Activated naive CD4-positive, alpha-beta T cell treated with anti-CD3 and anti-CD28 coated beads, Interleukin-2, amount 50 U/mL, for 16 hours (primary cell): ENCODE data around the gene MLIP.
"Not testable (repeated sequence)": the region's sequence is repeated elsewhere in the genome, so short reads cannot be mapped to it uniquely, and the experiment has no call there.

Experiments used
- DNase-seq: peaks from one replicate; pipeline ENCODE4 v3.0.0-alpha.2; 2020

The MLIP gene

GRCh38 chr6:54111341-54112045, at the start of gene MLIP:
Gene MLIP (plus strand): TSS chr6:54111443. CDS start chr6:54111480, 37 bp downstream.
- DNase-seq, result no peak

GRCh38 chr6:54063228-54063539, 48.1 kb upstream of the MLIP start:
- no peak for DNase-seq

- DNase-seq, result no peak
These were observed 42.5 kb upstream of the MLIP start for GRCh38 chr6:54068694-54069093.

GRCh38 chr6:54070025-54070424, 41.2 kb upstream of the MLIP start:
- DNase-seq, result no peak

- no peak for DNase-seq
These were observed 39.4 kb upstream of the MLIP start for GRCh38 chr6:54071821-54072340.

- DNase-seq, result no peak
These were observed 38.5 kb upstream of the MLIP start for GRCh38 chr6:54072635-54073313.

GRCh38 chr6:54073487-54073886, 37.8 kb upstream of the MLIP start:
- DNase-seq, result no peak

- no peak for DNase-seq
These were observed 37.1 kb upstream of the MLIP start for GRCh38 chr6:54074109-54074508.

- DNase-seq, result no peak
These were observed 36.6 kb upstream of the MLIP start for GRCh38 chr6:54074578-54075195.

- no peak for DNase-seq
These were observed 35.0 kb upstream of the MLIP start for GRCh38 chr6:54076159-54076789.

- not testable (repeated sequence) for DNase-seq
These were observed 29.7 kb upstream of the MLIP start for GRCh38 chr6:54081499-54081898.

GRCh38 chr6:54083287-54083686, 28.0 kb upstream of the MLIP start:
- no peak for DNase-seq

- no peak for DNase-seq
These were observed 27.0 kb upstream of the MLIP start for GRCh38 chr6:54084231-54084630.

- DNase-seq, result no peak
These were observed 26.2 kb upstream of the MLIP start for GRCh38 chr6:54085047-54085446.

GRCh38 chr6:54085541-54085940, 25.7 kb upstream of the MLIP start:
- no peak for DNase-seq

- no peak for DNase-seq
These were observed 24.8 kb upstream of the MLIP start for GRCh38 chr6:54086439-54086838.

GRCh38 chr6:54087721-54088120, 23.5 kb upstream of the MLIP start:
- no peak for DNase-seq

- no peak for DNase-seq
These were observed 17.8 kb upstream of the MLIP start for GRCh38 chr6:54093326-54093948.

GRCh38 chr6:54094293-54094692, 16.9 kb upstream of the MLIP start:
- DNase-seq, result no peak

- DNase-seq, result no peak
These were observed 16.5 kb upstream of the MLIP start for GRCh38 chr6:54094786-54095185.

GRCh38 chr6:54095723-54096122, 15.5 kb upstream of the MLIP start:
- DNase-seq, result no peak

GRCh38 chr6:54096811-54097210, 14.4 kb upstream of the MLIP start:
- no peak for DNase-seq

- DNase-seq, result no peak
These were observed 13.5 kb upstream of the MLIP start for GRCh38 chr6:54097753-54098152.
